H9 (cell line): ENCODE data around the gene MSMO1. TPM values are rescaled to one million over a fixed set of nuclear protein-coding genes. Genes with fewer than 3 reads are reported as not detected.

Source experiments
- DNase-seq: peaks from one replicate; pipeline ENCODE4 v3.0.0-alpha.2; 2017
- H2AFZ ChIP-seq: one replicate; pipeline ENCODE4 v1.6.1; 2013; ENCODE audit warnings: mild to moderate bottlenecking, low read length, control low read depth, moderate library complexity
- H2AK5ac ChIP-seq: 2 replicates; pipeline ENCODE4 v1.6.1; 2013; ENCODE audit warnings: low read length, control low read depth, mixed read lengths; ENCODE audit not compliant: insufficient read length
- H2BK120ac ChIP-seq: one replicate; pipeline ENCODE4 v1.6.1; 2013; ENCODE audit warnings: low read depth, mild to moderate bottlenecking, low read length, control low read depth, inconsistent platforms; ENCODE audit not compliant: poor library complexity, severe bottlenecking
- H2BK12ac ChIP-seq: 2 replicates; pipeline ENCODE4 v1.6.1; 2013; ENCODE audit warnings: low read length, control low read depth, mixed read lengths, low read depth; ENCODE audit not compliant: insufficient read length
- H2BK15ac ChIP-seq: 2 replicates; pipeline ENCODE4 v1.6.1; 2013; ENCODE audit warnings: low read depth, low read length, control low read depth
- H2BK20ac ChIP-seq: one replicate; pipeline ENCODE4 v1.6.1; 2013; ENCODE audit warnings: low read depth, mild to moderate bottlenecking, low read length, control low read depth, inconsistent platforms; ENCODE audit not compliant: poor library complexity, severe bottlenecking
- H2BK5ac ChIP-seq: 2 replicates; pipeline ENCODE4 v1.6.1; 2013; ENCODE audit warnings: low read length, control low read depth, mixed read lengths; ENCODE audit not compliant: insufficient read length
- H3K14ac ChIP-seq: 2 replicates; pipeline ENCODE4 v1.6.1; 2013; ENCODE audit warnings: low read length, control low read depth; ENCODE audit not compliant: insufficient read depth
- H3K18ac ChIP-seq: 2 replicates; pipeline ENCODE4 v1.6.1; 2013; ENCODE audit warnings: low read depth, mild to moderate bottlenecking, mixed read lengths, low read length, control low read depth; ENCODE audit not compliant: insufficient read length
- H3K23ac ChIP-seq: 2 replicates; pipeline ENCODE4 v1.6.1; 2013; ENCODE audit warnings: low read length, control low read depth, mixed read lengths, low read depth; ENCODE audit not compliant: insufficient read length
- H3K23me2 ChIP-seq: 2 replicates; pipeline ENCODE4 v1.6.1; 2013; ENCODE audit warnings: low read depth, mild to moderate bottlenecking, mixed read lengths, low read length, control low read depth; ENCODE audit not compliant: insufficient read length, poor library complexity, severe bottlenecking
- H3K27ac ChIP-seq: 2 replicates; pipeline ENCODE4 v1.5.1; 2013; ENCODE audit warnings: low read length, control low read depth, mixed read lengths, low read depth; ENCODE audit not compliant: insufficient read length
- H3K27me3 ChIP-seq: 2 replicates; pipeline ENCODE4 v1.6.1; 2013; ENCODE audit warnings: low read length, control low read depth, inconsistent platforms; ENCODE audit not compliant: insufficient read depth
- H3K4ac ChIP-seq: 2 replicates; pipeline ENCODE4 v1.6.1; 2013; ENCODE audit warnings: low read depth, mild to moderate bottlenecking, control low read depth, inconsistent platforms, low read length, moderate library complexity
- H3K4me1 ChIP-seq: 2 replicates; pipeline ENCODE4 v1.6.1; 2013; ENCODE audit warnings: low read length, control low read depth, inconsistent platforms; ENCODE audit not compliant: insufficient read depth
- H3K4me2 ChIP-seq: 2 replicates; pipeline ENCODE4 v1.6.1; 2013; ENCODE audit warnings: low read length, control low read depth, mixed read lengths; ENCODE audit not compliant: insufficient read length, insufficient read depth
- H3K56ac ChIP-seq: 2 replicates; pipeline ENCODE4 v1.6.1; 2013; ENCODE audit warnings: low read depth, mild to moderate bottlenecking, mixed read lengths, low read length, control low read depth; ENCODE audit not compliant: insufficient read length
- H3K79me1 ChIP-seq: 2 replicates; pipeline ENCODE4 v1.6.1; 2013; ENCODE audit warnings: low read depth, mild to moderate bottlenecking, moderate library complexity, low read length, control low read depth, inconsistent platforms; ENCODE audit not compliant: insufficient read depth, poor library complexity, severe bottlenecking
- H3K79me2 ChIP-seq: 2 replicates; pipeline ENCODE4 v1.6.1; 2013; ENCODE audit warnings: low read length, control low read depth, inconsistent platforms; ENCODE audit not compliant: insufficient read depth
- H3K9ac ChIP-seq: 2 replicates; pipeline ENCODE4 v1.6.1; 2013; ENCODE audit warnings: low read length, control low read depth, mixed read lengths; ENCODE audit not compliant: insufficient read length; ENCODE audit errors: extremely low read depth
- H3K9me3 ChIP-seq: one replicate; pipeline ENCODE4 v1.6.1; 2013; ENCODE audit warnings: low read depth, low read length, inconsistent platforms; ENCODE audit not compliant: control insufficient read depth
- H3T11ph ChIP-seq: one replicate; pipeline ENCODE4 v1.6.1; 2013; ENCODE audit warnings: mild to moderate bottlenecking, low read length, control low read depth, inconsistent platforms
- H4K20me1 ChIP-seq: one replicate; pipeline ENCODE4 v1.6.1; 2013; ENCODE audit not compliant: control insufficient read depth, insufficient read length, insufficient read depth
- H4K5ac ChIP-seq: 2 replicates; pipeline ENCODE4 v1.6.1; 2013; ENCODE audit warnings: low read depth, mild to moderate bottlenecking, mixed read lengths, low read length, control low read depth; ENCODE audit not compliant: insufficient read length
- H4K8ac ChIP-seq: replicated peaks from 2 replicates; pipeline ENCODE4 v1.6.1; 2013; ENCODE audit warnings: low read length, control low read depth, mixed read lengths, low read depth; ENCODE audit not compliant: insufficient read length
- H4K91ac ChIP-seq: 2 replicates; pipeline ENCODE4 v1.6.1; 2013; ENCODE audit warnings: low read depth, mild to moderate bottlenecking, moderate library complexity, mixed read lengths, low read length, control low read depth; ENCODE audit not compliant: insufficient read length
- H3K27ac Mint-ChIP-seq, 3 experiments: 2 replicates in 2 of 3; 3 replicates in 1 of 3; pipeline ENCODE4 v1.8.0; 2020 to 2021; ENCODE audit warnings: mixed read lengths in 3 of 3, mild to moderate bottlenecking in 1 of 3, moderate library complexity in 1 of 3
- H3K27me3 Mint-ChIP-seq: 2 replicates; pipeline ENCODE4 v1.8.0; 2021; ENCODE audit warnings: low read depth, mild to moderate bottlenecking, moderate library complexity, mixed read lengths
- H3K36me3 Mint-ChIP-seq, 3 experiments: 2 replicates in 2 of 3; 3 replicates in 1 of 3; pipeline ENCODE4 v1.8.0; 2020 to 2021; ENCODE audit warnings: low read depth in 3 of 3, mixed read lengths in 3 of 3; ENCODE audit not compliant: insufficient read depth in 1 of 3
- H3K4me1 Mint-ChIP-seq, 2 experiments: 2 replicates each; pipeline ENCODE4 v1.8.0; 2020; ENCODE audit warnings: mixed read lengths in 2 of 2
- H3K4me3 Mint-ChIP-seq, 2 experiments: 2 replicates in 1 of 2; 3 replicates in 1 of 2; pipeline ENCODE4 v1.8.0; 2020 to 2021; ENCODE audit warnings: mild to moderate bottlenecking in 2 of 2, mixed read lengths in 2 of 2, moderate library complexity in 1 of 2
- H3K9me3 Mint-ChIP-seq, 2 experiments: 2 replicates in 1 of 2; 3 replicates in 1 of 2; pipeline ENCODE4 v1.8.0; 2020; ENCODE audit warnings: mild to moderate bottlenecking in 2 of 2, mixed read lengths in 2 of 2, moderate library complexity in 1 of 2
- WGBS: extraction: QIAGEN DNeasy Blood & Tissue Kit; methylation state at CpG from one replicate; pipeline ENCODE4 v1.1.7; 2013; ENCODE audit warnings: missing lambda C conversion rate, low lambda C conversion rate, mixed read lengths; ENCODE audit not compliant: insufficient read length; ENCODE audit errors: extremely low coverage; 5-methylcytosine and 5-hydroxymethylcytosine counted together
- total RNA-seq: library from RNA; stranded (reverse); gene quantifications from 2 replicates; pipeline ENCODE4 v1.2.1, GENCODE V29; 2021
- TF ChIP-seq, protein P1 (sequence below): fragments of 200-600 bp; sonication (generic); conservative IDR thresholded peaks from 3 replicates; pipeline ENCODE4 v1.8.0; 2021; ENCODE audit warnings: antibody characterized with exemption, mild to moderate bottlenecking

MSMO1 gene
- total RNA-seq, 1 experiment from 2014 or later: 79.3 TPM

DNA sequence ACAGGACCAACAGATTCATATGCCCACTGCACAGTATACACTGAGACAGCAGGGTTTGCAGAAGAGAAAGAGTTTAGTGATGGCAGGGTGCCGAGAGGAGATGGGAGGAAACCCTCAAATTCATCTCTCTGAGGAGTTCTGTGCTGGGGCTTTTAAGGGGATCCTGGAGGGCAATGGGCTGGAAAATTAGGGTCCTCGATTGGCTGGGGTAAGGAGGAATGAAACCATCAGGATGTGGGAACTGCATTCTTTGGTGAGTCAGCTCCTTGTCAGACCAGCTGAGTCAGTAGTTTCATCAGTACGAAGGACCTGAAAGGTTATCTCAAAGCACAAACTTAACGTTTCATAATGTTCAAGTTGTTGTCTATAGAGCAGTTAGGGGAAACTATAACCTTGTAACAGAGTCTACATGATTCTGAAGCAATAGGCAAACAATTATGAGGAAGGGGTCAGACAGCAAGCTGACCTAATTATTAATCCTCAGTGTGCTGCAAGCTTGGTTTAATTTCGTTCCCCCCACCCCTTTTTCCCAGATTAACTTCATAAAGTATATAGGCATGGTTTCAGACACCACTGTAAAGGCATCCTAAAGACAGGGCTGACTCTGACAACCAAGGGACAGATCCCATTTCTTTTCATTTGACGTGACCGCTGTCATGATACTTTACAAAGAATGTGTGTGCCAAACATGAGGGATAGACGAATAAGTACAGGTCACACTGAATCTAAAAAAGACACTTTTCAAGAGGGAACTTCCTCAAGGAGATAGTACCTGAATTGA lies 1.5 kb upstream of the MSMO1 start:
- Histone ChIP-seq H2BK20ac (no peak overlapping the region), H2AFZ (no peak overlapping the region), H3K27ac (no peak overlapping the region), H3K4me1 (no peaks in the 10 kb centered on the region; the same call in 1 of the 2 replicates), H2BK5ac (no peak overlapping the region), H3K23ac (no peak overlapping the region), H4K8ac (no peak overlapping the region), H3K79me2 (peaks cover 32% of the 10 kb centered on the region), H2BK12ac (no peak overlapping the region), H3K56ac (no peak overlapping the region), H3K27me3 (no peaks in the 10 kb centered on the region), H2BK120ac (no peak overlapping the region), H3K4me2 (peak overlapping the region; percentile 86), H4K20me1 (no peaks in the 10 kb centered on the region), H3K18ac (no peak overlapping the region), H2AK5ac (no peak overlapping the region), H3K14ac (no peak overlapping the region), H3K9me3 (no peaks in the 10 kb centered on the region), H3T11ph (no peak overlapping the region), H2BK15ac (no peak overlapping the region), H3K23me2 (peaks cover 8% of the 10 kb centered on the region), H3K9ac (no peak overlapping the region), H4K5ac (no peak overlapping the region), H4K91ac (no peak overlapping the region), H3K4ac (no peak overlapping the region), H3K79me1 (no peaks in the 10 kb centered on the region)
- no peak for DNase-seq
- H3K27me3 Mint-ChIP-seq: no peaks in the 10 kb centered on the region
- peaks cover 26 to 30% of the 10 kb centered on the region in 2 experiments for H3K4me1 Mint-ChIP-seq
- no peaks in the 10 kb centered on the region; a peak in 1 of 5 replicates for H3K9me3 Mint-ChIP-seq
- no CpG with 5 or more reads among the region's 8 CpGs for WGBS
- H3K27ac Mint-ChIP-seq: peak overlapping the region; percentile 85 to 89 (median 87)
- no peak overlapping the region; a peak in 2 of 5 replicates for H3K4me3 Mint-ChIP-seq
- TF ChIP-seq, protein P1, sequence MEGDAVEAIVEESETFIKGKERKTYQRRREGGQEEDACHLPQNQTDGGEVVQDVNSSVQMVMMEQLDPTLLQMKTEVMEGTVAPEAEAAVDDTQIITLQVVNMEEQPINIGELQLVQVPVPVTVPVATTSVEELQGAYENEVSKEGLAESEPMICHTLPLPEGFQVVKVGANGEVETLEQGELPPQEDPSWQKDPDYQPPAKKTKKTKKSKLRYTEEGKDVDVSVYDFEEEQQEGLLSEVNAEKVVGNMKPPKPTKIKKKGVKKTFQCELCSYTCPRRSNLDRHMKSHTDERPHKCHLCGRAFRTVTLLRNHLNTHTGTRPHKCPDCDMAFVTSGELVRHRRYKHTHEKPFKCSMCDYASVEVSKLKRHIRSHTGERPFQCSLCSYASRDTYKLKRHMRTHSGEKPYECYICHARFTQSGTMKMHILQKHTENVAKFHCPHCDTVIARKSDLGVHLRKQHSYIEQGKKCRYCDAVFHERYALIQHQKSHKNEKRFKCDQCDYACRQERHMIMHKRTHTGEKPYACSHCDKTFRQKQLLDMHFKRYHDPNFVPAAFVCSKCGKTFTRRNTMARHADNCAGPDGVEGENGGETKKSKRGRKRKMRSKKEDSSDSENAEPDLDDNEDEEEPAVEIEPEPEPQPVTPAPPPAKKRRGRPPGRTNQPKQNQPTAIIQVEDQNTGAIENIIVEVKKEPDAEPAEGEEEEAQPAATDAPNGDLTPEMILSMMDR: no peak
- peaks cover 7 to 9% (median 7%) of the 10 kb centered on the region in 3 experiments for H3K36me3 Mint-ChIP-seq
